ENCODE results near the gene PKLR.

The PKLR gene

DNA sequence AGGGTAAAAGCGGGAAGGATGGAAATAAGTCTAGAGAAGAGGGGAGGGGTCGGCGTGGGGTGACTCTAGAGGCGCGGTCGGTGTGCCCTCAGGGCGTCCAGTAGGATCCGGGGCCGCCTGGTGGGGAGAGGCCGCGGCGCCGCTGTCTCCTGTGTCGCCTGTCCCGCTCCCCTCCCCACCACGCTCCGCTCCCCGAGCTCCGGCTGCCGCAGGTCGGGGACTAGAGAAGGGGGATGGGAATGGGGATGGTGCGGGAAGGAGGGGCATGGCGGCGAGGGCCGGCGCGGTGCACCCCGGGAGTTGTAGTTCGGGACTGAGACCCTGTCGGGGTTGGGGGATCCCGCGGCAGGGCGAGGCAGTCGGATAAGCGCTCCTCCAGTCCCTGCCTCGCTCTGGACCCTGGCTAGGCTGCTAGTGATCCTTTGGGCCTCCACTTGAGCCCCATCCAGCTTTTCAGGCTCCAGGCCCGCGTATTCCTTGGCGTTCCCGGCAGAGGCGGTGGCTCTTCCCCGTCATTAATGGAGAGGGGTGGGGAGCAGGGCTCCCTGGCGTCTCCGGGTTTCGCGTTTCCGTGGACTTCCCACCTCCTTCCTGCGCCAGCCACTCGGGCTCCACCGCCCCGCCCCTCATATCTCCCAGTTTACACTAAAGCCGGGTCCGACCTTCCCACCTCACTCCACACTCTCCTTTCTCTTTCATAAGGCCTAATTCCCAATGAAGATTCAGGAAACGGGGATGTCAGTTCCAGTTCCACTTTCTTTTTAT lies 45.8 kb downstream of the PKLR start, which contains the start of gene ENTREP3:
ENTREP3 (minus strand) TSS at position 241 of the 765 bp plus-strand sequence. CDS start 606 bp downstream, outside the sequence.
- TF ChIP-seq, protein P1, sequence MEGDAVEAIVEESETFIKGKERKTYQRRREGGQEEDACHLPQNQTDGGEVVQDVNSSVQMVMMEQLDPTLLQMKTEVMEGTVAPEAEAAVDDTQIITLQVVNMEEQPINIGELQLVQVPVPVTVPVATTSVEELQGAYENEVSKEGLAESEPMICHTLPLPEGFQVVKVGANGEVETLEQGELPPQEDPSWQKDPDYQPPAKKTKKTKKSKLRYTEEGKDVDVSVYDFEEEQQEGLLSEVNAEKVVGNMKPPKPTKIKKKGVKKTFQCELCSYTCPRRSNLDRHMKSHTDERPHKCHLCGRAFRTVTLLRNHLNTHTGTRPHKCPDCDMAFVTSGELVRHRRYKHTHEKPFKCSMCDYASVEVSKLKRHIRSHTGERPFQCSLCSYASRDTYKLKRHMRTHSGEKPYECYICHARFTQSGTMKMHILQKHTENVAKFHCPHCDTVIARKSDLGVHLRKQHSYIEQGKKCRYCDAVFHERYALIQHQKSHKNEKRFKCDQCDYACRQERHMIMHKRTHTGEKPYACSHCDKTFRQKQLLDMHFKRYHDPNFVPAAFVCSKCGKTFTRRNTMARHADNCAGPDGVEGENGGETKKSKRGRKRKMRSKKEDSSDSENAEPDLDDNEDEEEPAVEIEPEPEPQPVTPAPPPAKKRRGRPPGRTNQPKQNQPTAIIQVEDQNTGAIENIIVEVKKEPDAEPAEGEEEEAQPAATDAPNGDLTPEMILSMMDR (IDR thresholded peaks at IDR 0.05; ENCODE audit: low read depth, low read length): no peak
- peak within 1 kb of the TSS; percentile 75 for H3K4me3 ChIP-seq (ENCODE audit: low read depth, low read length)

DNA sequence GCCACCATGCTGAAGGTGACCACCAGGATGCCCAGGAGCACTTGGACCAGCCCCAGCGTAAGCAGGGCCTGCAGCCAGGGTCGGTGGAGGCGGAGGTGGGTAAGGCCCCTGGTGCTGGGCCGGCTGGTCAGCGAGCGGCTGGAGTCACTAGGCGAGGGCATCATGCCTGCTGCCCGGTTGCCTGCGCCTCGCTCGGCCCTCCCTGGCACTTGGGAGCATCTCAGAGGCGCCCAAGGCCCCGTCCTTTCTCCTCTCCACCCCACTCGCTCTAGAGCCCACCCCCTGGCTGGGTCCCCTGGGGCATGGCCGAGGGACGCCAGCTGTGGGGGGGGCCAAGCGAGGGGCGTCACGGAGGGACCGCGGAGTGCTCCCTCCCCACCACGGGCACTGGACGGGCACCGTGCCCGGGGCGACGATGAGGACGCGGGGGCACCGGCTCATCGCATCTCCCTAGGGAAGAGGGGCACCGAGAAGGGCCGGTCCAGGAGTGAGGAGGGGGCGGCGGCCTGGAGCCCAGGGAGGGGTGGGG lies 46.5 kb downstream of the PKLR start:
- TF ChIP-seq, protein P1 (IDR thresholded peaks at IDR 0.05; ENCODE audit: low read depth, low read length): no peak
- peak overlapping the region; percentile 75 for H3K4me3 ChIP-seq (ENCODE audit: low read depth, low read length)

DNA sequence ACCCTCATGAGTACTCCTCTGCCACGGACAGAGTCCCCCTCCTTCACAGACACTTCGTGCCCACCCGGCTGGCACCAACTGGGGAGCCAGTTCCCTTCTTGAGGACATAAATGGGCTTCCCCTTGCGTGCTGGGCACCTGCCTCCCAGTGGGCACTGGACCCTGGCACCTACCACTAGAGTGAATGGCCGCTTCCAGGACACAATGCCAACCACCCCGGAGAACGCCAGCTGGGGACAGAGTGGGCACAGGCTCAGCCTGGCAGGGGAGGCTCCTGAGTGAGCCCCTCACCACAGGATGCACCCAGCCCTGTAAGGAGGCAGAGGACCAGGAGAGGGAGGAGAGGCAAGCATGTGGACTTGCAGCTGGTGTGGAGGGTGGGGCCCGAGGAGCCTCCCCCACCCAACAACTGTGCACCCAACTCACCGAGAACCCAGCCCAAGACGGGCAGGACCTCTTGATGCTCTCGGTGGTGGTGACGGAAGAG lies 47.0 kb downstream of the PKLR start:
- H3K4me3 ChIP-seq (ENCODE audit: low read depth, low read length): peak overlapping the region; percentile 75
- TF ChIP-seq, protein P1 (IDR thresholded peaks at IDR 0.05; ENCODE audit: low read depth, low read length): no peak

DNA sequence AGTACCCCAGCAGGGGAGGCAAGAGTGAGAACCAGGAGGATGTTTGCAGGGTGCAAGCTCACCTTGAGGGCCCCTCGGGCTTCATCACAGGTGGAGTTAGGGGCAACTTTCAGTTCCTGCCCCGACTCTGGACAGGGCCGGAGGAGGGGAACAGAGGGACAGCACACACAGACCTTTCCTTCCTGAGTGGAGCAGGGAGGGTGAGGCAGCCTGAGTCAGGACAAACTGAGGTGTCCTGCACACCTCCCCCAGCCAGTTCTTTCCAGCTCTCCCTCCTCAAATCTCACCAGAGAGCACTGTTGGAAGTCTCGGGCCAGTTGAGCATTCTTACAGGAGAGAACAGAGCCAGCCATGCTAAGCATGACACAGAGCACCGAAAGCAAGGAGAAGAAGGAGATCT lies 47.4 kb downstream of the PKLR start:
- peak overlapping the region; percentile 75 for H3K4me3 ChIP-seq (ENCODE audit: low read depth, low read length)
- TF ChIP-seq, protein P1 (IDR thresholded peaks at IDR 0.05; ENCODE audit: low read depth, low read length): no peak

DNA sequence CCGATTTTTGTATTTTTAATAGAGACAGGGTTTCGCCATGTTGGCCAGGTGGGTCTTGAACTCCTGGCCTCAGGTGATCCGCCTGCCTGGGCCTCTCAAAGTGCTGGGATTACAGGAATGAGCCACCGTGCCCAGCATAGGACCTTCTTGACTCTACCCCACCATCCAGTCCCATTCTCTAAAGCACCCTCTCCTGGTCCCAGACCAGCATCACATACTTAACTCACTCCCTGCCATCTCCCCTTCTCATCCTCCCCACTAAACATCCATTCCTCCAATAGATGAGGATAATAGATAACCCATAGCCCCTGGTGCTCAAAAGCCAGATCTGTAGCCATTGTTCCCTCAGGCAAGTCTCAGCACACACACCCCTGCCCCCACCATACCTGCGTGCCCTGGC lies 48.0 kb downstream of the PKLR start:
- TF ChIP-seq, protein P1 (IDR thresholded peaks at IDR 0.05; ENCODE audit: low read depth, low read length): no peak
- H3K4me3 ChIP-seq (ENCODE audit: low read depth, low read length): peak overlapping the region; percentile 75

DNA sequence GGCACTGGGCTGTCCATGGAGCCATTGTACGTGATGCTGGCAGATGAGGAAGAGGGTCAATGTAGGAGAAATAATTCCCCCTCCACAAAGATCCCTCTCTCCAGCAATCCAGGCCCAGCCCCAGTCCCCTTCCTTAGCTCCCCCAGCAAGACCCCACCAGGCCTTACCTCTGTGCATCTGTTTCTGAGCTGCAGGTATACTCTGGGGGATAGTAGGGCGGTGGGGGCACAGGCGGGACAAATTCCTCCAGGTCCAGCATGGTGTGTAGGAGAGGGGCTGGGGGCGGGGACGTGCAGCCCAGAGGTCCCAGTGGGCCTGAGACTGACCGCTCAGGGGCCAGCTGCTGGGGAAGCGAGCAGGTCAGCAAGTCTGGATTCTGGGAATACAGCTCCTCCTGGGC lies 49.7 kb downstream of the PKLR start:
- TF ChIP-seq, protein P1 (IDR thresholded peaks at IDR 0.05; ENCODE audit: low read depth, low read length): no peak
- H3K4me3 ChIP-seq (ENCODE audit: low read depth, low read length): no peak overlapping the region

Measured in WI38 (cell line).